Keratinocyte (primary cell): ENCODE data around the gene SOAT1. TPM values are rescaled to one million over a fixed set of nuclear protein-coding genes. Genes with fewer than 3 reads are reported as not detected.
A peak's percentile ranks its signal among the peaks of the same experiment; 100 is the strongest.

ENCODE experiments used
- DNase-seq: peaks from one replicate; pipeline ENCODE4 v3.0.0-alpha.2; 2011; ENCODE audit warnings: low read depth, missing footprints, low spot score
- FAIRE-seq: peaks from 2 replicates; lab custom pipeline; 2011; peaks lifted over from hg19 to GRCh38; lab: Jason Lieb, UNC
- H2AFZ ChIP-seq: 2 replicates; pipeline ENCODE4 v1.6.0; 2012; ENCODE audit warnings: low read length, control low read depth, inconsistent platforms; ENCODE audit not compliant: control insufficient read depth
- H3K27ac ChIP-seq: 2 replicates; pipeline ENCODE4 v1.5.1; 2011; ENCODE audit warnings: low read length; ENCODE audit not compliant: control insufficient read depth, insufficient read depth
- H3K27me3 ChIP-seq: 3 replicates; pipeline ENCODE4 v1.6.0; 2011; ENCODE audit warnings: low read length; ENCODE audit not compliant: control insufficient read depth, insufficient read depth; ENCODE audit errors: extremely low read depth
- H3K36me3 ChIP-seq, 2 experiments: 2 replicates in 1 of 2; 3 replicates in 1 of 2; pipeline ENCODE4 v1.5.1; 2011; ENCODE audit warnings: low read length in 2 of 2, mild to moderate bottlenecking in 1 of 2; ENCODE audit not compliant: control insufficient read depth in 2 of 2, insufficient read depth in 2 of 2; ENCODE audit errors: extremely low read depth in 1 of 2
- H3K4me1 ChIP-seq: 3 replicates; pipeline ENCODE4 v1.5.1; 2011; ENCODE audit warnings: low read length; ENCODE audit not compliant: control insufficient read depth, insufficient read depth; ENCODE audit errors: extremely low read depth
- H3K4me2 ChIP-seq: 3 replicates; pipeline ENCODE4 v1.6.0; 2011; ENCODE audit warnings: low read depth, low read length; ENCODE audit not compliant: control insufficient read depth, insufficient read depth; ENCODE audit errors: extremely low read depth
- H3K4me3 ChIP-seq, 3 experiments: fragments of 200-600 bp in 1 of 3; sonication (generic) in 1 of 3; 2 replicates in 2 of 3; 3 replicates in 1 of 3; pipeline ENCODE4 v1.5.1; 2011 to 2016; ENCODE audit warnings: low read length in 3 of 3, mild to moderate bottlenecking in 3 of 3, control low read depth in 2 of 3, inconsistent platforms in 1 of 3, low read depth in 1 of 3, mixed read lengths in 1 of 3, mixed run types in 1 of 3, moderate library complexity in 1 of 3; ENCODE audit not compliant: control insufficient read depth in 2 of 3, insufficient read depth in 2 of 3; ENCODE audit errors: extremely low read depth in 1 of 3
- H3K79me2 ChIP-seq: 2 replicates; pipeline ENCODE4 v1.6.0; 2012; ENCODE audit warnings: low read length; ENCODE audit not compliant: control insufficient read depth, insufficient read depth
- H3K9ac ChIP-seq: 3 replicates; pipeline ENCODE4 v1.6.0; 2011; ENCODE audit warnings: low read length; ENCODE audit not compliant: control insufficient read depth, insufficient read depth; ENCODE audit errors: extremely low read depth
- H3K9me1 ChIP-seq: 3 replicates; pipeline ENCODE4 v1.6.0; 2011; ENCODE audit warnings: low read length; ENCODE audit not compliant: control insufficient read depth, insufficient read depth; ENCODE audit errors: extremely low read depth
- H3K9me3 ChIP-seq: 2 replicates; pipeline ENCODE4 v1.5.1; 2012; ENCODE audit warnings: low read depth, low read length; ENCODE audit not compliant: control insufficient read depth
- H4K20me1 ChIP-seq: 3 replicates; pipeline ENCODE4 v1.6.0; 2011; ENCODE audit warnings: low read length; ENCODE audit not compliant: control insufficient read depth, insufficient read depth; ENCODE audit errors: extremely low read depth
- EZH2 ChIP-seq: IDR thresholded peaks from one replicate; pipeline ENCODE4 v1.6.1; 2012; ENCODE audit warnings: inconsistent platforms, mild to moderate bottlenecking, low read length, moderate library complexity
- dilution Hi-C: fragments of 300-500 bp; cut with MboI; formaldehyde crosslinking; loops from one replicate; pipeline ENCODE4 v1.7.0; 2020; ENCODE audit warnings: low sequenced_read_pairs; ENCODE audit not compliant: extremely low pct_ligation_motif_present
- polyA plus RNA-seq, 5 experiments: library from polyadenylated mRNA; depleted of rRNA in 3 of 5; stranded (reverse) in 3 of 5; stranded (forward) in 1 of 5; unstranded in 1 of 5; fragments of >200 nt; gene quantifications; 1 replicate in 1 of 5; 2 replicates in 3 of 5; 3 replicates in 1 of 5; pipeline versions ENCODE4 v1.2.1 to v1.2.3, GENCODE V29; 2011 to 2012; ENCODE audit warnings: missing spikeins in 2 of 5, low read depth in 1 of 5, low replicate concordance in 1 of 5
- TF ChIP-seq, protein P1 (sequence below), 3 experiments: IDR thresholded peaks in 1 of 3; conservative IDR thresholded peaks in 1 of 3; optimal IDR thresholded peaks in 1 of 3; 2 replicates in 2 of 3; 3 replicates in 1 of 3; pipeline versions ENCODE3 to v1.5.1; 2011; ENCODE audit warnings: low read length in 3 of 3, mild to moderate bottlenecking in 3 of 3, moderate library complexity in 2 of 3, control low read depth in 1 of 3, inconsistent platforms in 1 of 3; ENCODE audit not compliant: insufficient read depth in 2 of 3; ENCODE audit errors: extremely low read depth in 1 of 3

The SOAT1 gene
- polyA plus RNA-seq, 1 donor (not counting 4 experiments of a cell fraction or from before 2014, with no cell fraction given) = 62.9 TPM

GRCh38 chr1:179247923-179248322 is 45.7 kb upstream of the SOAT1 start:
- Histone ChIP-seq H3K36me3 (no peaks in the 10 kb centered on the region), H3K4me3 (no peak overlapping the region), H3K9me1 (no peaks in the 10 kb centered on the region), H3K4me2 (no peak overlapping the region), H3K27me3 (no peaks in the 10 kb centered on the region), H3K9me3 (no peaks in the 10 kb centered on the region), H3K79me2 (no peaks in the 10 kb centered on the region), H4K20me1 (no peaks in the 10 kb centered on the region), H3K27ac (no peak overlapping the region), H2AFZ (no peak overlapping the region), H3K9ac (no peak overlapping the region), H3K4me1 (no peaks in the 10 kb centered on the region)
- DNase-seq (no peak), FAIRE-seq (no peak)
- dilution Hi-C loops = no loop called here
- TF ChIP-seq, protein P1, sequence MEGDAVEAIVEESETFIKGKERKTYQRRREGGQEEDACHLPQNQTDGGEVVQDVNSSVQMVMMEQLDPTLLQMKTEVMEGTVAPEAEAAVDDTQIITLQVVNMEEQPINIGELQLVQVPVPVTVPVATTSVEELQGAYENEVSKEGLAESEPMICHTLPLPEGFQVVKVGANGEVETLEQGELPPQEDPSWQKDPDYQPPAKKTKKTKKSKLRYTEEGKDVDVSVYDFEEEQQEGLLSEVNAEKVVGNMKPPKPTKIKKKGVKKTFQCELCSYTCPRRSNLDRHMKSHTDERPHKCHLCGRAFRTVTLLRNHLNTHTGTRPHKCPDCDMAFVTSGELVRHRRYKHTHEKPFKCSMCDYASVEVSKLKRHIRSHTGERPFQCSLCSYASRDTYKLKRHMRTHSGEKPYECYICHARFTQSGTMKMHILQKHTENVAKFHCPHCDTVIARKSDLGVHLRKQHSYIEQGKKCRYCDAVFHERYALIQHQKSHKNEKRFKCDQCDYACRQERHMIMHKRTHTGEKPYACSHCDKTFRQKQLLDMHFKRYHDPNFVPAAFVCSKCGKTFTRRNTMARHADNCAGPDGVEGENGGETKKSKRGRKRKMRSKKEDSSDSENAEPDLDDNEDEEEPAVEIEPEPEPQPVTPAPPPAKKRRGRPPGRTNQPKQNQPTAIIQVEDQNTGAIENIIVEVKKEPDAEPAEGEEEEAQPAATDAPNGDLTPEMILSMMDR (optimal IDR thresholded peaks at IDR 0.05 in 1 of 3, IDR thresholded peaks at IDR 0.05 in 1 of 3, conservative IDR thresholded peaks at IDR 0.05 in 1 of 3; ENCODE audit: extremely low read depth in 1 of 3, insufficient read depth in 2 of 3, low read length in 3 of 3) = no peak
- TF ChIP-seq EZH2 = no peak

DNA sequence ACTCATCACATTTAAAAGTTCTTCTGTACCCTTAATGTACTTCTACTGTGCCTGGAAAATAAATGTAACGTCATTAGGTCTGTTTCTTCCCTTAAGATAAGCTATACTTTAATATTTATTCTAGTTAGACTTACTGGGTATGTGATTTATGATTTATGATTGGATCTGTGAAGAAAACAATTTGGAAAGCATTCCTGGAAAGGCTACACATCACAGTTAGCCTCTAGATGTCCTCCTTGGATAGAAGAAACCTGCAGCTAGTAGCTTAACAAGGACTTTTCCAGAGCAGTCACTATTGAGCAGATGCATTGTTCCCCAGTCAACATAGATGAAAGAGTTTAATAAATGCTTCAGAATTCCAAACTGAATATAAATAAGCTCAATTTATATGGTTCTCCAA is 41.9 kb upstream of the SOAT1 start:
- dilution Hi-C loops = no loop called here
- Histone ChIP-seq H3K36me3 (no peaks in the 10 kb centered on the region), H3K4me2 (no peak overlapping the region), H3K9me3 (no peaks in the 10 kb centered on the region), H3K4me1 (no peaks in the 10 kb centered on the region), H3K79me2 (no peaks in the 10 kb centered on the region), H3K9me1 (no peaks in the 10 kb centered on the region), H3K27me3 (no peaks in the 10 kb centered on the region), H2AFZ (no peak overlapping the region), H4K20me1 (no peaks in the 10 kb centered on the region), H3K27ac (no peak overlapping the region), H3K4me3 (no peak overlapping the region), H3K9ac (no peak overlapping the region)
- no peak for DNase-seq
- no peak for TF ChIP-seq EZH2
- TF ChIP-seq, protein P1 (optimal IDR thresholded peaks at IDR 0.05 in 1 of 3, IDR thresholded peaks at IDR 0.05 in 1 of 3, conservative IDR thresholded peaks at IDR 0.05 in 1 of 3; ENCODE audit: extremely low read depth in 1 of 3, insufficient read depth in 2 of 3, low read length in 3 of 3) = peak in 2 of 3 experiments; percentile 28 to 41
- no peak for FAIRE-seq
